H9 (cell line): Measurements from ENCODE around the gene R3HDM2. TPM values are rescaled to one million over a fixed set of nuclear protein-coding genes. Genes with fewer than 3 reads are reported as not detected.

Experiments
- DNase-seq: peaks from one replicate; pipeline ENCODE4 v3.0.0-alpha.2; 2017
- H2AFZ ChIP-seq: one replicate; pipeline ENCODE4 v1.6.1; 2013; ENCODE audit warnings: mild to moderate bottlenecking, low read length, control low read depth, moderate library complexity
- H2AK5ac ChIP-seq: 2 replicates; pipeline ENCODE4 v1.6.1; 2013; ENCODE audit warnings: low read length, control low read depth, mixed read lengths; ENCODE audit not compliant: insufficient read length
- H2BK120ac ChIP-seq: one replicate; pipeline ENCODE4 v1.6.1; 2013; ENCODE audit warnings: low read depth, mild to moderate bottlenecking, low read length, control low read depth, inconsistent platforms; ENCODE audit not compliant: poor library complexity, severe bottlenecking
- H2BK12ac ChIP-seq: 2 replicates; pipeline ENCODE4 v1.6.1; 2013; ENCODE audit warnings: low read length, control low read depth, mixed read lengths, low read depth; ENCODE audit not compliant: insufficient read length
- H2BK15ac ChIP-seq: 2 replicates; pipeline ENCODE4 v1.6.1; 2013; ENCODE audit warnings: low read depth, low read length, control low read depth
- H2BK20ac ChIP-seq: one replicate; pipeline ENCODE4 v1.6.1; 2013; ENCODE audit warnings: low read depth, mild to moderate bottlenecking, low read length, control low read depth, inconsistent platforms; ENCODE audit not compliant: poor library complexity, severe bottlenecking
- H2BK5ac ChIP-seq: 2 replicates; pipeline ENCODE4 v1.6.1; 2013; ENCODE audit warnings: low read length, control low read depth, mixed read lengths; ENCODE audit not compliant: insufficient read length
- H3K14ac ChIP-seq: 2 replicates; pipeline ENCODE4 v1.6.1; 2013; ENCODE audit warnings: low read length, control low read depth; ENCODE audit not compliant: insufficient read depth
- H3K18ac ChIP-seq: 2 replicates; pipeline ENCODE4 v1.6.1; 2013; ENCODE audit warnings: low read depth, mild to moderate bottlenecking, mixed read lengths, low read length, control low read depth; ENCODE audit not compliant: insufficient read length
- H3K23ac ChIP-seq: 2 replicates; pipeline ENCODE4 v1.6.1; 2013; ENCODE audit warnings: low read length, control low read depth, mixed read lengths, low read depth; ENCODE audit not compliant: insufficient read length
- H3K23me2 ChIP-seq: 2 replicates; pipeline ENCODE4 v1.6.1; 2013; ENCODE audit warnings: low read depth, mild to moderate bottlenecking, mixed read lengths, low read length, control low read depth; ENCODE audit not compliant: insufficient read length, poor library complexity, severe bottlenecking
- H3K27ac ChIP-seq: 2 replicates; pipeline ENCODE4 v1.5.1; 2013; ENCODE audit warnings: low read length, control low read depth, mixed read lengths, low read depth; ENCODE audit not compliant: insufficient read length
- H3K27me3 ChIP-seq: 2 replicates; pipeline ENCODE4 v1.6.1; 2013; ENCODE audit warnings: low read length, control low read depth, inconsistent platforms; ENCODE audit not compliant: insufficient read depth
- H3K4ac ChIP-seq: 2 replicates; pipeline ENCODE4 v1.6.1; 2013; ENCODE audit warnings: low read depth, mild to moderate bottlenecking, control low read depth, inconsistent platforms, low read length, moderate library complexity
- H3K4me1 ChIP-seq: 2 replicates; pipeline ENCODE4 v1.6.1; 2013; ENCODE audit warnings: low read length, control low read depth, inconsistent platforms; ENCODE audit not compliant: insufficient read depth
- H3K4me2 ChIP-seq: 2 replicates; pipeline ENCODE4 v1.6.1; 2013; ENCODE audit warnings: low read length, control low read depth, mixed read lengths; ENCODE audit not compliant: insufficient read length, insufficient read depth
- H3K56ac ChIP-seq: 2 replicates; pipeline ENCODE4 v1.6.1; 2013; ENCODE audit warnings: low read depth, mild to moderate bottlenecking, mixed read lengths, low read length, control low read depth; ENCODE audit not compliant: insufficient read length
- H3K79me1 ChIP-seq: 2 replicates; pipeline ENCODE4 v1.6.1; 2013; ENCODE audit warnings: low read depth, mild to moderate bottlenecking, moderate library complexity, low read length, control low read depth, inconsistent platforms; ENCODE audit not compliant: insufficient read depth, poor library complexity, severe bottlenecking
- H3K79me2 ChIP-seq: 2 replicates; pipeline ENCODE4 v1.6.1; 2013; ENCODE audit warnings: low read length, control low read depth, inconsistent platforms; ENCODE audit not compliant: insufficient read depth
- H3K9ac ChIP-seq: 2 replicates; pipeline ENCODE4 v1.6.1; 2013; ENCODE audit warnings: low read length, control low read depth, mixed read lengths; ENCODE audit not compliant: insufficient read length; ENCODE audit errors: extremely low read depth
- H3K9me3 ChIP-seq: one replicate; pipeline ENCODE4 v1.6.1; 2013; ENCODE audit warnings: low read depth, low read length, inconsistent platforms; ENCODE audit not compliant: control insufficient read depth
- H3T11ph ChIP-seq: one replicate; pipeline ENCODE4 v1.6.1; 2013; ENCODE audit warnings: mild to moderate bottlenecking, low read length, control low read depth, inconsistent platforms
- H4K20me1 ChIP-seq: one replicate; pipeline ENCODE4 v1.6.1; 2013; ENCODE audit not compliant: control insufficient read depth, insufficient read length, insufficient read depth
- H4K5ac ChIP-seq: 2 replicates; pipeline ENCODE4 v1.6.1; 2013; ENCODE audit warnings: low read depth, mild to moderate bottlenecking, mixed read lengths, low read length, control low read depth; ENCODE audit not compliant: insufficient read length
- H4K8ac ChIP-seq: replicated peaks from 2 replicates; pipeline ENCODE4 v1.6.1; 2013; ENCODE audit warnings: low read length, control low read depth, mixed read lengths, low read depth; ENCODE audit not compliant: insufficient read length
- H4K91ac ChIP-seq: 2 replicates; pipeline ENCODE4 v1.6.1; 2013; ENCODE audit warnings: low read depth, mild to moderate bottlenecking, moderate library complexity, mixed read lengths, low read length, control low read depth; ENCODE audit not compliant: insufficient read length
- H3K27ac Mint-ChIP-seq, 3 experiments: 2 replicates in 2 of 3; 3 replicates in 1 of 3; pipeline ENCODE4 v1.8.0; 2020 to 2021; ENCODE audit warnings: mixed read lengths in 3 of 3, mild to moderate bottlenecking in 1 of 3, moderate library complexity in 1 of 3
- H3K27me3 Mint-ChIP-seq: 2 replicates; pipeline ENCODE4 v1.8.0; 2021; ENCODE audit warnings: low read depth, mild to moderate bottlenecking, moderate library complexity, mixed read lengths
- H3K36me3 Mint-ChIP-seq, 3 experiments: 2 replicates in 2 of 3; 3 replicates in 1 of 3; pipeline ENCODE4 v1.8.0; 2020 to 2021; ENCODE audit warnings: low read depth in 3 of 3, mixed read lengths in 3 of 3; ENCODE audit not compliant: insufficient read depth in 1 of 3
- H3K4me1 Mint-ChIP-seq, 2 experiments: 2 replicates each; pipeline ENCODE4 v1.8.0; 2020; ENCODE audit warnings: mixed read lengths in 2 of 2
- H3K4me3 Mint-ChIP-seq, 2 experiments: 2 replicates in 1 of 2; 3 replicates in 1 of 2; pipeline ENCODE4 v1.8.0; 2020 to 2021; ENCODE audit warnings: mild to moderate bottlenecking in 2 of 2, mixed read lengths in 2 of 2, moderate library complexity in 1 of 2
- H3K9me3 Mint-ChIP-seq, 2 experiments: 2 replicates in 1 of 2; 3 replicates in 1 of 2; pipeline ENCODE4 v1.8.0; 2020; ENCODE audit warnings: mild to moderate bottlenecking in 2 of 2, mixed read lengths in 2 of 2, moderate library complexity in 1 of 2
- WGBS: extraction: QIAGEN DNeasy Blood & Tissue Kit; methylation state at CpG from one replicate; pipeline ENCODE4 v1.1.7; 2013; ENCODE audit warnings: missing lambda C conversion rate, low lambda C conversion rate, mixed read lengths; ENCODE audit not compliant: insufficient read length; ENCODE audit errors: extremely low coverage; 5-methylcytosine and 5-hydroxymethylcytosine counted together
- total RNA-seq: library from RNA; stranded (reverse); gene quantifications from 2 replicates; pipeline ENCODE4 v1.2.1, GENCODE V29; 2021
- TF ChIP-seq, protein P1 (sequence below): fragments of 200-600 bp; sonication (generic); conservative IDR thresholded peaks from 3 replicates; pipeline ENCODE4 v1.8.0; 2021; ENCODE audit warnings: antibody characterized with exemption, mild to moderate bottlenecking

R3HDM2 gene
- total RNA-seq, 1 experiment from 2014 or later, result 43.9 TPM

GRCh38 chr12:57477710-57478681 lies 47.2 kb upstream of the R3HDM2 start:
- no peaks in the 10 kb centered on the region for H3K79me1 ChIP-seq
- no peak overlapping the region; the same call in 1 of the 2 replicates for H3K14ac ChIP-seq
- H3K4me2 ChIP-seq, result no peak overlapping the region
- no peak overlapping the region for H4K5ac ChIP-seq
- no peak overlapping the region; a peak in 1 of 5 replicates for H3K4me3 Mint-ChIP-seq
- H3K4me1 Mint-ChIP-seq, result peaks cover 26 to 27% of the 10 kb centered on the region in 2 experiments
- no peak for DNase-seq
- H3K4me1 ChIP-seq, result peaks cover 3% of the 10 kb centered on the region; the same call in 1 of the 2 replicates
- no peak overlapping the region for H2BK15ac ChIP-seq
- no peak overlapping the region for H3K56ac ChIP-seq
- peaks cover 70% of the 10 kb centered on the region for H3K27me3 Mint-ChIP-seq
- H3K27me3 ChIP-seq, result peaks cover 37% of the 10 kb centered on the region
- no peak overlapping the region for H2BK120ac ChIP-seq
- no peak overlapping the region for H2BK5ac ChIP-seq
- H4K20me1 ChIP-seq, result peaks cover 3% of the 10 kb centered on the region
- no peak overlapping the region for H3K18ac ChIP-seq
- H3K79me2 ChIP-seq, result no peaks in the 10 kb centered on the region
- H4K8ac ChIP-seq, result no peak overlapping the region
- no peak overlapping the region for H3T11ph ChIP-seq
- no peak overlapping the region for H3K4ac ChIP-seq
- H2BK12ac ChIP-seq, result no peak overlapping the region
- no peak overlapping the region for H3K9ac ChIP-seq
- no peak overlapping the region for H2BK20ac ChIP-seq
- H3K23ac ChIP-seq, result no peak overlapping the region
- no peak overlapping the region for H2AK5ac ChIP-seq
- no peak overlapping the region for H4K91ac ChIP-seq
- no peak overlapping the region for H2AFZ ChIP-seq
- H3K27ac ChIP-seq, result no peak overlapping the region
- H3K23me2 ChIP-seq, result peaks cover 15% of the 10 kb centered on the region
- no peaks in the 10 kb centered on the region; a peak in 2 of 7 replicates for H3K36me3 Mint-ChIP-seq
- no peaks in the 10 kb centered on the region for H3K9me3 Mint-ChIP-seq
- no peaks in the 10 kb centered on the region for H3K9me3 ChIP-seq
- TF ChIP-seq, protein P1, sequence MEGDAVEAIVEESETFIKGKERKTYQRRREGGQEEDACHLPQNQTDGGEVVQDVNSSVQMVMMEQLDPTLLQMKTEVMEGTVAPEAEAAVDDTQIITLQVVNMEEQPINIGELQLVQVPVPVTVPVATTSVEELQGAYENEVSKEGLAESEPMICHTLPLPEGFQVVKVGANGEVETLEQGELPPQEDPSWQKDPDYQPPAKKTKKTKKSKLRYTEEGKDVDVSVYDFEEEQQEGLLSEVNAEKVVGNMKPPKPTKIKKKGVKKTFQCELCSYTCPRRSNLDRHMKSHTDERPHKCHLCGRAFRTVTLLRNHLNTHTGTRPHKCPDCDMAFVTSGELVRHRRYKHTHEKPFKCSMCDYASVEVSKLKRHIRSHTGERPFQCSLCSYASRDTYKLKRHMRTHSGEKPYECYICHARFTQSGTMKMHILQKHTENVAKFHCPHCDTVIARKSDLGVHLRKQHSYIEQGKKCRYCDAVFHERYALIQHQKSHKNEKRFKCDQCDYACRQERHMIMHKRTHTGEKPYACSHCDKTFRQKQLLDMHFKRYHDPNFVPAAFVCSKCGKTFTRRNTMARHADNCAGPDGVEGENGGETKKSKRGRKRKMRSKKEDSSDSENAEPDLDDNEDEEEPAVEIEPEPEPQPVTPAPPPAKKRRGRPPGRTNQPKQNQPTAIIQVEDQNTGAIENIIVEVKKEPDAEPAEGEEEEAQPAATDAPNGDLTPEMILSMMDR, result no peak
- WGBS, result no CpG with 5 or more reads among the region's 12 CpGs
- peak overlapping the region in 1 of 3 experiments; percentile 38; a peak in 1 of 7 replicates for H3K27ac Mint-ChIP-seq
